SK-N-SH (cell line): ENCODE results near the gene MAPKAPK3.

ENCODE experiments used
- CHD2 ChIP-seq: fragments of 150-350 bp; IDR thresholded peaks from 2 replicates; pipeline ENCODE4 v1.6.1; 2018; ENCODE audit warnings: low read length; ENCODE audit not compliant: partially characterized antibody
- CTCF ChIP-seq: fragments of 200-600 bp; sonication (generic); IDR thresholded peaks from 2 replicates; pipeline ENCODE4 v1.6.1; 2017; ENCODE audit warnings: antibody characterized with exemption, mild to moderate bottlenecking, moderate library complexity
- FOSL2 ChIP-seq: IDR thresholded peaks from 2 replicates; pipeline ENCODE4 v1.4.0; 2012; ENCODE audit warnings: low read depth, mild to moderate bottlenecking, moderate library complexity, borderline replicate concordance
- IRF3 ChIP-seq: fragments of 150-350 bp; IDR thresholded peaks from 2 replicates; pipeline ENCODE4 v1.6.1; 2016; ENCODE audit warnings: mild to moderate bottlenecking, low read depth, low read length
- MEF2A ChIP-seq: IDR thresholded peaks from 2 replicates; pipeline ENCODE4 v1.4.0; 2012; ENCODE audit warnings: low read depth, borderline replicate concordance
- PBX3 ChIP-seq: IDR thresholded peaks from 2 replicates; pipeline ENCODE4; 2012
- ZBTB33 ChIP-seq: IDR thresholded peaks from 2 replicates; pipeline ENCODE4 v1.4.0; 2012; ENCODE audit warnings: low read depth, borderline replicate concordance
- TF ChIP-seq, protein P1 (sequence below): IDR thresholded peaks from 2 replicates; pipeline ENCODE4 v1.4.0; 2012; ENCODE audit warnings: low read depth
- TF ChIP-seq, protein P2 (sequence below): IDR thresholded peaks from 2 replicates; pipeline ENCODE4 v1.6.1; 2012; ENCODE audit warnings: mild to moderate bottlenecking, low read depth, low read length, moderate library complexity

DNA sequence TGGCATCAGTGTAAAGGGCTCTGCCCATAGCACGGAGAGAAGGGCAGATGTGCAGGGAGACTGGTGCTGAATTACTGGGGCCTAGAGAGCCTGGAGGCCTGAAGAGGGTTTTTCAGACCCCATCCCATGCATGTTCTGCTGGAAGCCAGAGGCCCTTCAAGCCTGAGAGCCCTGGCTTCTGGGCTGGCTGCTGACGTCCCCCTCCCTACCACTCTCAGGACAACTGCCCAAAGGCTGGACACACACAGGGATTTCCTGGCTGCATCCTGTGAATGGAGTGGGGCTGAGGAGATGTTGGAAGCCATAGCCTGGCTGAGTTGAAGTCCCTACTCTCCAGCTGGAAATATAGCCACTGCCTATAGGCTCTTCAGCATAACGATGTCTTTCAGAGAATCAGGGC, 40.9 kb downstream of the MAPKAPK3 start:
- no peak for TF ChIP-seq CTCF
- no peak for TF ChIP-seq CHD2
- no peak for TF ChIP-seq MEF2A
- TF ChIP-seq FOSL2, result no peak
- TF ChIP-seq, protein P1, sequence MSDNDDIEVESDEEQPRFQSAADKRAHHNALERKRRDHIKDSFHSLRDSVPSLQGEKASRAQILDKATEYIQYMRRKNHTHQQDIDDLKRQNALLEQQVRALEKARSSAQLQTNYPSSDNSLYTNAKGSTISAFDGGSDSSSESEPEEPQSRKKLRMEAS, result no peak
- no peak for TF ChIP-seq ZBTB33
- TF ChIP-seq, protein P2, sequence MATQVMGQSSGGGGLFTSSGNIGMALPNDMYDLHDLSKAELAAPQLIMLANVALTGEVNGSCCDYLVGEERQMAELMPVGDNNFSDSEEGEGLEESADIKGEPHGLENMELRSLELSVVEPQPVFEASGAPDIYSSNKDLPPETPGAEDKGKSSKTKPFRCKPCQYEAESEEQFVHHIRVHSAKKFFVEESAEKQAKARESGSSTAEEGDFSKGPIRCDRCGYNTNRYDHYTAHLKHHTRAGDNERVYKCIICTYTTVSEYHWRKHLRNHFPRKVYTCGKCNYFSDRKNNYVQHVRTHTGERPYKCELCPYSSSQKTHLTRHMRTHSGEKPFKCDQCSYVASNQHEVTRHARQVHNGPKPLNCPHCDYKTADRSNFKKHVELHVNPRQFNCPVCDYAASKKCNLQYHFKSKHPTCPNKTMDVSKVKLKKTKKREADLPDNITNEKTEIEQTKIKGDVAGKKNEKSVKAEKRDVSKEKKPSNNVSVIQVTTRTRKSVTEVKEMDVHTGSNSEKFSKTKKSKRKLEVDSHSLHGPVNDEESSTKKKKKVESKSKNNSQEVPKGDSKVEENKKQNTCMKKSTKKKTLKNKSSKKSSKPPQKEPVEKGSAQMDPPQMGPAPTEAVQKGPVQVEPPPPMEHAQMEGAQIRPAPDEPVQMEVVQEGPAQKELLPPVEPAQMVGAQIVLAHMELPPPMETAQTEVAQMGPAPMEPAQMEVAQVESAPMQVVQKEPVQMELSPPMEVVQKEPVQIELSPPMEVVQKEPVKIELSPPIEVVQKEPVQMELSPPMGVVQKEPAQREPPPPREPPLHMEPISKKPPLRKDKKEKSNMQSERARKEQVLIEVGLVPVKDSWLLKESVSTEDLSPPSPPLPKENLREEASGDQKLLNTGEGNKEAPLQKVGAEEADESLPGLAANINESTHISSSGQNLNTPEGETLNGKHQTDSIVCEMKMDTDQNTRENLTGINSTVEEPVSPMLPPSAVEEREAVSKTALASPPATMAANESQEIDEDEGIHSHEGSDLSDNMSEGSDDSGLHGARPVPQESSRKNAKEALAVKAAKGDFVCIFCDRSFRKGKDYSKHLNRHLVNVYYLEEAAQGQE, result no peak
- no peak for TF ChIP-seq IRF3
- no peak for TF ChIP-seq PBX3
